Keratinocyte (primary cell): Measurements from ENCODE around the gene PIGQ.

Source experiments
- CTCF ChIP-seq, 3 experiments: IDR thresholded peaks in 1 of 3; conservative IDR thresholded peaks in 1 of 3; optimal IDR thresholded peaks in 1 of 3; 2 replicates in 2 of 3; 3 replicates in 1 of 3; pipeline versions ENCODE3 to v1.5.1; 2011; ENCODE audit warnings: low read length in 3 of 3, mild to moderate bottlenecking in 3 of 3, moderate library complexity in 2 of 3, control low read depth in 1 of 3, inconsistent platforms in 1 of 3; ENCODE audit not compliant: insufficient read depth in 2 of 3; ENCODE audit errors: extremely low read depth in 1 of 3
- EZH2 ChIP-seq: IDR thresholded peaks from one replicate; pipeline ENCODE4 v1.6.1; 2012; ENCODE audit warnings: inconsistent platforms, mild to moderate bottlenecking, low read length, moderate library complexity

- TF ChIP-seq EZH2 (no peak), CTCF (optimal IDR thresholded peaks at IDR 0.05 in 1 of 3, IDR thresholded peaks at IDR 0.05 in 1 of 3, conservative IDR thresholded peaks at IDR 0.05 in 1 of 3; ENCODE audit: extremely low read depth in 1 of 3, insufficient read depth in 2 of 3, low read length in 3 of 3) (no peak)
These were observed 40.7 kb upstream of the PIGQ start for GRCh38 chr16:529012-529575.
